DMS153 treated with DMSO at 0.1 percent for 48 hours (cell line): ENCODE measurements around the gene TTI1.
A peak's percentile ranks its signal among the peaks of the same experiment; 100 is the strongest.
"Not testable (repeated sequence)": the region's sequence is repeated elsewhere in the genome, so short reads cannot be mapped to it uniquely, and the experiment has no call there.

Experiments
- DNase-seq: peaks from one replicate; lab custom pipeline; 2025; ENCODE audit not compliant: unreplicated experiment; lab: John Stamatoyannopoulos, UW

TTI1 gene

GRCh38 chr20:37970856-37971245, 62.4 kb downstream of the TTI1 start:
- DNase-seq, result no peak

DNA sequence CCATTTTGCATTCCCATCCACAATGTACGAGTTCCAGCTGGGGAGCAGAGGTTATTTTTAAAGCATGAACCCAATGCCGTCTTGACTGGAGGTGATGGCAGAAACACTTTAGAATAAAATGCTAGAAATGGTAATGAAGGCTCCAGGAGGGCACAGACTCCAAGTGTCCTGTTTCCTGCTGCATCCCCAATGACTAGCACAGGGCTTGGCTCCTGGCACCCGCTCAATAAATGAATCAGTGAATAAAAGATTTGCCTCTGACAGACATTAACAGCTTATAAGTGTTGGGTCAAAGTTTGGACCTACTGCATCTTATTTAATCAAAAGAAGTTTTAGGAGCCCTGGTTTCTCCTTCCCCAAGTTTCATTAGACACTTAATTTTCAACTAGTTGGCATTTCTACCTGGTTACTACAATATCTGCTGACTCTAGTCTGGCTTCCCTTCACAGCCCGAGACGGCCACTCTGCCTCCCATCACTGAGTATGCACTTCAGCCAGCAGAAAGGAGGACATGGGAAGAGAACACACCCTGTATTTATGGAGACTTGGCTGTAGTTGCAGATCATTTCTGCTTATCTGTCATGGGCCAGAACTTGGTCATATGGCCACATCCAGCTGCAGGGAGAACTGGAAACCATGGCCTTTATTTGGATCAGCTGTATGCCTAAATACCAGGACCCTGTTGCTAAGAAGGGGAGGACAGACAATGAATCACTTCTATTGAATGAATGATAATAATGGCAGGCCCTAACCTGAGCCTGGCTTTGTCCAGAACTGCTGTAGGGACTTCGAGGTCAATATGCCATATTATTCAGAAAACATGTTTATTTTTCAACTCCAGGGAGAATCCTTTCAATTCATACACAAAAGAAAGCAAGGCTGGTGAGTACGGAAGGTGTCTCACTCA, 63.1 kb downstream of the TTI1 start:
- DNase-seq, result no peak

GRCh38 chr20:37968841-37969401, 64.3 kb downstream of the TTI1 start:
- DNase-seq, result no peak

GRCh38 chr20:37963483-37963882, 69.8 kb downstream of the TTI1 start:
- not testable (repeated sequence) for DNase-seq

GRCh38 chr20:37961066-37961465, 72.2 kb downstream of the TTI1 start:
- no peak for DNase-seq

GRCh38 chr20:37958856-37959520, 74.3 kb downstream of the TTI1 start:
- no peak for DNase-seq

DNA sequence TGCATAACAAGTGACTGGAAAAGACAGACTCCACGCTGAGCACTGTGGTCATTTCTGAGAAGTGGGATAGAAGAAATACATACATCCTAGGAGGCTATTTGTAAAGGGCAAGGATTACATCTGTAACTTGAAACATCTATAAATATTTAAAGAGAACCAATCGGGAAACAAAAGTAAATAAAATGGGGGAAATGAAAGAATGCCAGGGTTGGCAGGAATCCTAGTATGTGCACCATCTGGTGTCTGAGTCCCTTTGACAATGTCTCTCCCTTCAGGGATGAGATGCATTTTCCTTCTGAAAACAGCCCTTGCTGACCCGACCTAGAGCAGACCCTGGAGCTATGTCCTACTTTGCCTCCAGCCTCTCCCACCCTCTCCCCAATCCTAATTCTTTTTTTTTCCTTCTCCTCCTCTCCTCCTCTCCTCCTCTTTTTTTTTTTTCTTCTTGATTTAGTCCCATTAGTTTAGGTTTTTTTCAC, 77.1 kb downstream of the TTI1 start:
- DNase-seq, result peak; percentile 44

- DNase-seq, result no peak
Observed at GRCh38 chr20:37955511-37955910, 77.7 kb downstream of the TTI1 start.

GRCh38 chr20:37954626-37955025, 78.6 kb downstream of the TTI1 start:
- DNase-seq, result no peak

DNA sequence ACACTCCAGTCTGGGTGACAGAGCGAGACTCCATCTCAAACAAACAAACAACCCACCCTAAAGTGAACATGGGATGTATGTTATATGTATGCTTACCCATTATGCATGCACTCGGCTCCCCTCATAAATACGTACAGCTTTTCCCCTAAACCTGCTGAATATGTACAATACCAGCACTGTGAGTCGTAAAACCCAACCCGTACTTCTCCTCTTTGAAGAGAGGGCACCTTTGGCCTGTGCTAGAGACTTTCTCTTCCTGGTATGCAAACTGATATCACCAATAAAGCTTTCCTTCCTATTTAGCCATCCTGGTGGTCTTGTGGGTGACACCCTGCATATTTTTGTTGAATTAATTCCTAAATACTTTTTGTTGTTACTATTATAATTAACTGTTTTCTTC, 79.1 kb downstream of the TTI1 start:
- no peak for DNase-seq

GRCh38 chr20:37948956-37949355, 84.3 kb downstream of the TTI1 start:
- DNase-seq, result no peak

DNA sequence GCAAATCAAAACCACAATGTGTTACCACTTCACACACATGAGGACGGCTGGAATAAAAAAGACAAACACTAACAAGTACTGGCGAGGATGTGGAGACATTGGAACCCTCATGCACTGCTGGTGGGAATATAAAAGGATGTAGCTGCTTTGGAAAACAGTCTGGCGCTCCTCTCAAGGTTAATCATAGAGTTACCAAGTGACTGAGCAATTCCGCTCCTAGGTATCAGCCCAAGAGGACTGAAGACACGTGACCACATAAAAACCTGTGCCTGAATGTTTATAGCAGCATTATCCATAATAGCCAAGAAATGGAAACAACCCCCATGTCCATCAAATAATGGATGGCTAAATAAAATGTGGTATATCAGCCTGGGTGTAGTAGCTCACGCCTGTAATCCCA, 85.3 kb downstream of the TTI1 start:
- no peak for DNase-seq

DNA sequence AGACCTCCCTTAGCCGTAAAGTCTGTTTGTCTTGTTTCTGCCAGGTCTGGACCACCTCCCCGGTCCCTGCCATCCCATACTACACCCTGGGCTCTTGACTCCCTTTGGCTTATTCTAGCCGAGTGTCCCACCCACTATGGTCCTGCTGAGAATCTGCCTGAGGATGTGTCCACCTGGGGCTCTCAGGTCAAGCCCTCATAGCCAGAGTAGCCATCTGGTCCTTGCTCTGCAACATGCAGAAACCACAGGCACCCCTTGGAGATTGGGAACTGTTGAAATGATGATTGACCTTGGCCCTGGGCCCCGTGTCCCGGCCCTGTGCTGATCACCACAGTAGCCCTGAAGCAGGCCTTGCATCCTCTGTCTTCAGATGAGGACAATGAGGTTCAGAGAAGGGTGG, 86.3 kb downstream of the TTI1 start:
- DNase-seq, result no peak

GRCh38 chr20:37945091-37945547, 88.1 kb downstream of the TTI1 start:
- DNase-seq, result no peak

DNA sequence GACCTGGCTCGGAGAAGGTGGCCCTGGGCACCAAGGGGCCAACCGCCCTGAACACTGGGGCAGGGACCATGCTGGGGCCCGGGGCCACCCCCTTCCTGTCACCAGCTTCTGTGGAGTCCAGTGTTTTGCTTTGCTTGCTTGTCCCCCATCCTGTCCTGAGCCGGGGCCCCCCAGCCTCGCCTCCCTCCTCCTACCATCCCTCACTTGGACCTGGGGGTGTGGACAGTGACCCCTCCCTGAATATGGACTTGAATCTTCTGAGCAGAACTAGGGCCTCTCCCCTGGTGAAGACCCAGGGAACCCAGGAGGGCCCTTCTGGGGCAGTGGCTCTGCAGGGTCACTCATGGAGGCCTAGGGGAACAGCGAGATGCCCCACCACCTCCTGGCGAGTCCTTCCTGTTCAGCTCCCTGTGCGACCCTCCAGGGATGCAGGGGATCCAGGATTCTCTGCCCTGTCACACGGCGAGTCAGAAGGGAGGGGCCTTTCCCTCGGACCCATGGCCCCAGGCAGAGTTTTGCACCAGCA, 88.7 kb downstream of the TTI1 start:
- DNase-seq, result no peak

DNA sequence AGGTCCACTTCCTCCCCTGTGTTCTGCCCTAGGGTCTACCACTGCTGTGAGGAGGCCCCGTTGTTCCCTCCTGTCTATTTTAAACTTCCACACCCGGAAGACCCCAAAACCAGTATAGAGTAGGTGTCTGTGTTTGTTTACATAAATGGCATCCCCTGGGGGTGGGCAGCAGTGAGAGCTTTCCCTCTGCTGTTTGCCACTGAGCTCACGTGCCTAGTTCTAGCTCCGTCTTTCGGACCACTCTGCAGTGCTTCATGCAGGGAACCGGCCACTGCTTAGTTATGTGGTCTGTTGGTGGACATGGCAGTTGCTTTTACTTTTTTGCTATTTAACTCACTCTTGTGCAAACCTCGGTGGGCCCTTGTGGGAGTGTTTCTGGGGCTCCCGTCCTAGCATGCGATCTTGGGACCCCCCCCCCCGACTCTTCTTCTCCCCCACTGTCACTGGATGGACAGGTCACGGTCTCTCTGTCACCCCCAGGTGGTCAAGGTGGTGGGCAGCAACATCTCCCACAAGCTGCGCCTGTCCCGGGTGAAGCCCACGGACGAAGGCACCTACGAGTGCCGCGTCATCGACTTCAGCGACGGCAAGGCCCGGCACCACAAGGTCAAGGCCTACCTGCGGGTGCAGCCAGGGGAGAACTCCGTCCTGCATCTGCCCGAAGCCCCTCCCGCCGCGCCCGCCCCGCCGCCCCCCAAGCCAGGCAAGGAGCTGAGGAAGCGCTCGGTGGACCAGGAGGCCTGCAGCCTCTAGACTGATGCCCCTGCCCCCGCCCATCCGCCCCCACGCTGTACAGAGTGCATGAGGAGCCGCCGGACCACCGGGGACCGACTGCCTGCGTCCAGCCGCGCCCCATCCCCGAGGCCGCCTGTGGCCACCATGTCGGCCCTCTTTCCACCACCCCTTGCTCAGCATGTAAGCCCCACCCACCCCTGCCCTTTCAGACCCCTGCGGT, 89.5 kb downstream of the TTI1 start:
- no peak for DNase-seq

- DNase-seq, result no peak
Observed at GRCh38 chr20:37943033-37943432, 90.2 kb downstream of the TTI1 start.

DNA sequence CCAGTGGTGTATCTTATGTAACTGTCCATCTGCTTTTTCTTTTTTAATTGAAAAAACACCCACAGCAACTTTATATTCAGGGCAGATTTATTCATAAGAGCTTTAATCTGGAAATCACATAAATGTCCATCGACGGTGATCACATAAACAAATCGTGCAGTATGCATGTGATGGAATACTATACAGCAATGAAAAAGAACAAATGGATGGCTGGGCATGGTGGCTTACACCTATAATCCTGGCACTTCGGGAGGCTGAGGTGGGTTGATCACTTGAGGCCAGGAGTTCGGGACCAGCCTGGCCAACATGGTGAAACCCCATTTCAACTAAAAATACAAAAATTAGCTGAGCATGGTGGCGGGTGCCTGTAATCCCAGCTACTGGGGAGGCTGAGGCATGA, 91.3 kb downstream of the TTI1 start:
- DNase-seq, result no peak

- no peak for DNase-seq
Observed at GRCh38 chr20:37941332-37941731, 91.9 kb downstream of the TTI1 start.

DNA sequence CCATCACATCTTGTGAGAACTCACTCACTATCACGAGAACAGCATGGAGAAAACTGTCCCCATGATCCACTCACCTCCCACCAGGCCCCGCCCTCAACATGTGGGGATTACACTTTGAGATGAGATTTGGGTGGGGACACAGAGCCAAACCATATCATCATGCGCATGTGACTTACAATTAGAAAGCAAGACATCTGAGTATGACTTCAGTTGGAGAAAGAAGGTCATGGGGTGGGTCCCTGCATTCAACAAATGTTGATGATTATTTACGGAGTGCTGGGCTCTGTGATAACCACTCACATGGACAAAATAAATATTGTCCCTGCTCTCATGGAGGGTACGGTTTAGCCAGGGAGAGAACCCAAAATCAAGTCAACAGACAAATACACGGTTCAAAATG, 92.4 kb downstream of the TTI1 start:
- no peak for DNase-seq
